HCT116 (cell line): ENCODE results near the gene PLEKHA6. TPM values are rescaled to one million over a fixed set of nuclear protein-coding genes. Genes with fewer than 3 reads are reported as not detected.

ENCODE experiments used
- ATAC-seq: fragments of 200-7000 bp; cut with Tn5 transposase; 2 replicates; pipeline ENCODE4 v1.9.1; 2020; ENCODE audit warnings: mild to moderate bottlenecking, moderate library complexity
- BruUV-seq: library from RNA; stranded (reverse); fragments of 400-500 nt; replicated peaks from 2 replicates; lab custom pipeline; 2021; lab: Mats Ljungman, UMichigan
- CTCF ChIA-PET: fragments of 300-600 bp; sonication (Branson Sonifier 250); formaldehyde crosslinking; loops from one replicate; lab custom pipeline; 2021; ENCODE audit warnings: antibody characterized with exemption; lab: Charles Lee
- POLR2A ChIA-PET: fragments of 300-600, 350-600 bp; sonication (Branson Sonifier 250); formaldehyde crosslinking; loops from one replicate; lab custom pipeline; 2021; ENCODE audit warnings: antibody characterized with exemption; lab: Charles Lee
- RAD21 ChIA-PET, 2 experiments: fragments of 300-600 bp; sonication (Branson Sonifier 250); formaldehyde crosslinking; loops; one replicate each; lab custom pipeline; 2023; ENCODE audit warnings: low total read pairs in 2 of 2; ENCODE audit not compliant: uncharacterized antibody in 2 of 2, unreplicated experiment in 2 of 2, low non-redundant PET in 1 of 2; lab: Charles Lee
- DNase-seq: peaks from one replicate; pipeline ENCODE4 v3.0.0-alpha.2; 2010; ENCODE audit warnings: low read depth, low spot score
- H2AFZ ChIP-seq: fragments of 200-600 bp; shearing (Covaris generic), sonication (generic); 2 replicates; pipeline ENCODE4 v1.6.1; 2017; ENCODE audit warnings: low read depth, mixed run types, mixed read lengths, antibody characterized with exemption, low read length; ENCODE audit not compliant: poor library complexity, severe bottlenecking
- H3K27ac ChIP-seq: 2 replicates; pipeline ENCODE4 v1.5.1; 2012; ENCODE audit warnings: low read depth, low read length
- H3K27me3 ChIP-seq: fragments of 200-600 bp; sonication (generic); 2 replicates; pipeline ENCODE4 v1.6.1; 2016; ENCODE audit warnings: mixed run types, low read length, mixed read lengths; ENCODE audit not compliant: insufficient read depth
- H3K36me3 ChIP-seq, 2 experiments: fragments of 200-500 bp in 1 of 2; fragments of 200-600 bp in 1 of 2; sonication (Bioruptor generic) in 1 of 2; sonication (generic) in 1 of 2; 2 replicates each; pipeline versions ENCODE4 v1.5.1 to v1.6.1; 2014 to 2016; ENCODE audit warnings: low read length in 2 of 2, inconsistent platforms in 1 of 2, mixed read lengths in 1 of 2, mixed run types in 1 of 2; ENCODE audit not compliant: insufficient read depth in 2 of 2, control insufficient read depth in 1 of 2
- H3K4me1 ChIP-seq, 2 experiments: fragments of 200-600 bp in 1 of 2; sonication (generic) in 1 of 2; 2 replicates each; pipeline versions ENCODE4 v1.5.1 to v1.6.1; 2012 to 2017; ENCODE audit warnings: low read length in 2 of 2, inconsistent platforms in 1 of 2, mild to moderate bottlenecking in 1 of 2, mixed read lengths in 1 of 2, mixed run types in 1 of 2, moderate library complexity in 1 of 2; ENCODE audit not compliant: insufficient read depth in 2 of 2, control insufficient read depth in 1 of 2
- H3K4me2 ChIP-seq: fragments of 200-600 bp; sonication (generic); 2 replicates; pipeline ENCODE4 v1.6.1; 2017; ENCODE audit warnings: mixed run types, low read length, mixed read lengths
- H3K4me3 ChIP-seq, 2 experiments: fragments of 200-600 bp in 1 of 2; sonication (generic) in 1 of 2; replicated peaks in 1 of 2; 2 replicates each; pipeline ENCODE4 v1.5.1; 2011 to 2016; ENCODE audit warnings: low read length in 2 of 2, control low read depth in 1 of 2, low read depth in 1 of 2, mild to moderate bottlenecking in 1 of 2, mixed read lengths in 1 of 2, mixed run types in 1 of 2
- H3K79me2 ChIP-seq: fragments of 200-600 bp; sonication (generic); 2 replicates; pipeline ENCODE4 v1.6.1; 2017; ENCODE audit warnings: mild to moderate bottlenecking, mixed run types, low read length, moderate library complexity, mixed read lengths; ENCODE audit not compliant: insufficient read depth
- H3K9ac ChIP-seq: fragments of 200-600 bp; sonication (generic); 2 replicates; pipeline ENCODE4 v1.6.1; 2016; ENCODE audit warnings: low read length, mixed read lengths
- H3K9me2 ChIP-seq: fragments of 200-600 bp; sonication (generic), shearing (Covaris generic); 2 replicates; pipeline ENCODE4 v1.6.1; 2017; ENCODE audit warnings: mixed run types, mild to moderate bottlenecking, moderate library complexity; ENCODE audit not compliant: insufficient read depth
- H3K9me3 ChIP-seq, 2 experiments: fragments of 200-500 bp in 1 of 2; fragments of 200-600 bp in 1 of 2; sonication (Bioruptor generic) in 1 of 2; sonication (generic) in 1 of 2; 2 replicates each; pipeline ENCODE4 v1.6.1; 2014 to 2017; ENCODE audit warnings: low read length in 2 of 2, mixed read lengths in 2 of 2, inconsistent platforms in 1 of 2, low read depth in 1 of 2, mild to moderate bottlenecking in 1 of 2, mixed run types in 1 of 2, moderate library complexity in 1 of 2; ENCODE audit not compliant: control insufficient read depth in 1 of 2, insufficient read depth in 1 of 2
- H4K20me1 ChIP-seq: fragments of 200-600 bp; sonication (generic), shearing (Covaris generic); 2 replicates; pipeline ENCODE4 v1.6.1; 2017; ENCODE audit warnings: mixed run types, mild to moderate bottlenecking, moderate library complexity; ENCODE audit not compliant: insufficient read depth
- CBX3 ChIP-seq: IDR thresholded peaks from 2 replicates; pipeline ENCODE4 v1.6.1; 2012; ENCODE audit warnings: low read depth
- CEBPB ChIP-seq: IDR thresholded peaks from 2 replicates; pipeline ENCODE4 v1.6.1; 2012; ENCODE audit warnings: low read depth
- CTCF ChIP-seq, 3 experiments: fragments of 200-600 bp in 1 of 3; sonication (generic) in 1 of 3; IDR thresholded peaks in 2 of 3; conservative IDR thresholded peaks in 1 of 3; 2 replicates each; pipeline ENCODE4 v1.5.1; 2012 to 2017; ENCODE audit warnings: low read depth in 2 of 3, low read length in 2 of 3, antibody characterized with exemption in 1 of 3, borderline replicate concordance in 1 of 3, control low read depth in 1 of 3, mild to moderate bottlenecking in 1 of 3, mixed read lengths in 1 of 3, mixed run types in 1 of 3, moderate library complexity in 1 of 3; ENCODE audit not compliant: insufficient read depth in 1 of 3
- EGR1 ChIP-seq: IDR thresholded peaks from 2 replicates; pipeline ENCODE4 v1.6.1; 2012; ENCODE audit warnings: low read depth
- EZH2 ChIP-seq: fragments of 200-600 bp; sonication (generic); IDR thresholded peaks from 2 replicates; pipeline ENCODE4 v1.6.1; 2017; ENCODE audit warnings: antibody characterized with exemption, mixed run types
- EZH2phosphoT487 ChIP-seq: fragments of 200-600 bp; IDR thresholded peaks from 2 replicates; pipeline ENCODE4 v1.6.1; 2018; ENCODE audit warnings: antibody characterized with exemption, borderline replicate concordance
- FOSL1 ChIP-seq: IDR thresholded peaks from 2 replicates; pipeline ENCODE4 v1.6.1; 2012; ENCODE audit warnings: low read depth
- JUND ChIP-seq: IDR thresholded peaks from 2 replicates; pipeline ENCODE4 v1.6.1; 2012
- POLR2A ChIP-seq: IDR thresholded peaks from 2 replicates; pipeline ENCODE4 v1.7.0; 2011; ENCODE audit warnings: borderline replicate concordance; ENCODE audit not compliant: insufficient read depth, insufficient read length; ENCODE audit errors: extremely low read depth
- POLR2AphosphoS5 ChIP-seq: IDR thresholded peaks from 2 replicates; pipeline ENCODE4 v1.6.1; 2011; ENCODE audit warnings: mild to moderate bottlenecking, low read depth, low read length, moderate library complexity
- RAD21 ChIP-seq: IDR thresholded peaks from 2 replicates; pipeline ENCODE4 v1.6.1; 2012; ENCODE audit warnings: low read depth, mild to moderate bottlenecking
- REST ChIP-seq: IDR thresholded peaks from 2 replicates; pipeline ENCODE4 v1.6.1; 2012; ENCODE audit warnings: low read depth
- SP1 ChIP-seq: IDR thresholded peaks from 2 replicates; pipeline ENCODE4 v1.6.1; 2012; ENCODE audit warnings: low read depth
- SRF ChIP-seq: IDR thresholded peaks from 2 replicates; pipeline ENCODE4 v1.6.1; 2012; ENCODE audit warnings: low read depth
- TCF7L2 ChIP-seq: IDR thresholded peaks from 2 replicates; pipeline ENCODE4 v1.7.0; 2011; ENCODE audit warnings: borderline replicate concordance, inconsistent platforms; ENCODE audit not compliant: insufficient read depth, insufficient read length; ENCODE audit errors: extremely low read depth
- YY1 ChIP-seq: IDR thresholded peaks from 2 replicates; pipeline ENCODE4 v1.6.1; 2011; ENCODE audit warnings: low read length, low read depth, moderate library complexity, mild to moderate bottlenecking; ENCODE audit not compliant: insufficient replicate concordance; ENCODE audit errors: extremely low read depth
- ZBTB33 ChIP-seq: IDR thresholded peaks from 2 replicates; pipeline ENCODE4 v1.6.1; 2011; ENCODE audit warnings: mild to moderate bottlenecking, low read length, moderate library complexity; ENCODE audit not compliant: insufficient replicate concordance; ENCODE audit errors: extremely low read depth
- ZFX ChIP-seq: fragments of 450-650 bp; IDR thresholded peaks from 2 replicates; pipeline ENCODE4 v1.6.1; 2017
- ZNF274 ChIP-seq: fragments of 200-500 bp; sonication (Bioruptor generic); IDR thresholded peaks from 2 replicates; pipeline ENCODE4 v1.6.1; 2014; ENCODE audit warnings: mild to moderate bottlenecking, low read depth, low read length, inconsistent platforms
- intact Hi-C: fragments of 100-400 bp; cut with micrococcal nuclease; formaldehyde crosslinking; loops from 2 replicates; pipeline ENCODE4 v1.10.0; 2022
- total RNA-seq: library from RNA; stranded (reverse); gene quantifications from one replicate; pipeline ENCODE4 v1.2.1, GENCODE V29; 2021; ENCODE audit not compliant: unreplicated experiment
- TF ChIP-seq, protein P1 (sequence below): IDR thresholded peaks from 2 replicates; pipeline ENCODE4 v1.6.1; 2012

PLEKHA6 gene
- total RNA-seq, 1 experiment from 2014 or later = 13.1 TPM

- DNase-seq = no peak
- Histone ChIP-seq H2AFZ (no peak overlapping the region), H3K79me2 (no peaks in the 10 kb centered on the region), H3K9me3 (no peaks in the 10 kb centered on the region), H3K36me3 (no peaks in the 10 kb centered on the region; a peak in 1 of 4 replicates), H3K9ac (no peak overlapping the region), H3K4me2 (no peak overlapping the region), H4K20me1 (no peaks in the 10 kb centered on the region), H3K9me2 (no peaks in the 10 kb centered on the region), H3K4me1 (no peaks in the 10 kb centered on the region), H3K4me3 (no peak overlapping the region), H3K27ac (no peak overlapping the region), H3K27me3 (no peaks in the 10 kb centered on the region)
- no TSS peak for BruUV-seq
- POLR2A ChIA-PET = no interaction called here
- RAD21 ChIA-PET = no interaction called here
- TF ChIP-seq CBX3 (no peak), POLR2A (no peak), JUND (no peak), RAD21 (no peak), ZNF274 (no peak), SRF (no peak), FOSL1 (no peak), YY1 (no peak), EGR1 (no peak), TCF7L2 (no peak), EZH2phosphoT487 (no peak), REST (no peak), ZFX (no peak), EZH2 (no peak), CTCF (IDR thresholded peaks at IDR 0.05 in 2 of 3, conservative IDR thresholded peaks at IDR 0.05 in 1 of 3; ENCODE audit: borderline replicate concordance in 1 of 3, insufficient read depth in 1 of 3, low read depth in 2 of 3, low read length in 2 of 3) (no peak), POLR2AphosphoS5 (no peak), CEBPB (no peak), ZBTB33 (no peak), SP1 (no peak)
- TF ChIP-seq, protein P1, sequence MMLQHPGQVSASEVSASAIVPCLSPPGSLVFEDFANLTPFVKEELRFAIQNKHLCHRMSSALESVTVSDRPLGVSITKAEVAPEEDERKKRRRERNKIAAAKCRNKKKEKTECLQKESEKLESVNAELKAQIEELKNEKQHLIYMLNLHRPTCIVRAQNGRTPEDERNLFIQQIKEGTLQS = no peak
- CTCF ChIA-PET = no interaction called here
- no peak for ATAC-seq
- intact Hi-C loops = no loop called here
Observed at GRCh38 chr1:204264805-204265204, 94.9 kb downstream of the PLEKHA6 start.
